ENCODE data around the gene SERPINH1. TPM values are rescaled to one million over a fixed set of nuclear protein-coding genes. Genes with fewer than 3 reads are reported as not detected.

The SERPINH1 gene
- 3.0 TPM for total RNA-seq (2013)
- polyA plus RNA-seq (1 to 10 TPM; 1.6 to 4.6 (median 2.1) TPM), polyA minus RNA-seq (6.2 and 8.1 TPM in 2 replicates), total RNA-seq (0.17 to 5.2 (median 2.0) reads per million in 11 experiments)

- Histone ChIP-seq H2AFZ (ENCODE audit: insufficient read depth, low read depth, low read length, poor library complexity, severe bottlenecking) (peak within 1 kb of the TSS; percentile 93), H3K27me3 (ENCODE audit: control insufficient read depth in 2 of 2, insufficient read depth in 2 of 2, low read length in 2 of 2) (peaks cover 5 to 12% of the 10 kb centered on the region in 2 donors), H3K9ac (ENCODE audit: insufficient read depth, low read length, poor library complexity, severe bottlenecking) (peak within 1 kb of the TSS; percentile 77), H3K79me2 (ENCODE audit: insufficient read depth, low read length) (no peaks in the 10 kb centered on the region), H3K4me1 (ENCODE audit: control insufficient read depth in 1 of 2, insufficient read depth in 2 of 2, low read length in 2 of 2) (peaks cover 11 to 21% of the 10 kb centered on the region in 2 donors), H3K9me3 (replicated peaks in 1 of 2; ENCODE audit: control insufficient read depth in 1 of 2, insufficient read depth in 1 of 2, low read length in 2 of 2) (no peaks in the 10 kb centered on the region), H4K20me1 (ENCODE audit: insufficient read depth, low read length) (no peaks in the 10 kb centered on the region), H3K4me3 (replicated peaks in 1 of 3; ENCODE audit: low read depth in 2 of 3, low read length in 3 of 3) (peak within 1 kb of the TSS; percentile 60 to 88 (median 82)), H3K4me2 (replicated peaks; ENCODE audit: extremely low read depth, low read length, poor library complexity, severe bottlenecking) (peak within 1 kb of the TSS; percentile 94), H3K36me3 (replicated peaks in 1 of 2; ENCODE audit: control insufficient read depth in 1 of 2, insufficient read depth in 2 of 2, low read length in 2 of 2) (no peaks in the 10 kb centered on the region), H3K27ac (ENCODE audit: low read depth in 1 of 2, low read length in 2 of 2) (peak within 1 kb of the TSS in 1 of 2 donors; percentile 62)
- Mint-ChIP-seq H3K27me3 (ENCODE audit: low read depth in 3 of 3) (peaks cover 8 to 24% (median 8%) of the 10 kb centered on the region in 3 donors), H3K4me1 (peaks cover 22% of the 10 kb centered on the region), H3K9me3 (peaks cover 0 to 5% (median 0%) of the 10 kb centered on the region in 7 donors), H3K36me3 (no peaks in the 10 kb centered on the region), H3K27ac (peak within 1 kb of the TSS; percentile 73 to 90 (median 84)), H3K4me3 (peak within 1 kb of the TSS; percentile 100)
- WGBS (ENCODE audit: insufficient coverage), result under 1% methylated on average over 44 of the region's 51 CpGs
- intact Hi-C loops (cut with micrococcal nuclease), result no loop called here
- peak; percentile 40 to 73 (median 69) for DNase-seq
- no peak for TF ChIP-seq CTCF (IDR thresholded peaks at IDR 0.05)
Measured at GRCh38 chr11:75562048-75562835, at the start of gene SERPINH1. SERPINH1 (plus strand) TSS chr11:75562253; CDS start chr11:75566350, 4,097 bp downstream.

GRCh38 chr11:75513250-75513649, 48.8 kb upstream of the SERPINH1 start:
- Mint-ChIP-seq H3K4me3 (no peak overlapping the region), H3K9me3 (peaks cover 0 to 3% (median 3%) of the 10 kb centered on the region in 7 donors), H3K27ac (no peak overlapping the region), H3K27me3 (ENCODE audit: low read depth in 3 of 3) (peaks cover 0 to 2% (median 0%) of the 10 kb centered on the region in 3 donors), H3K4me1 (peaks cover 34% of the 10 kb centered on the region), H3K36me3 (peaks cover 4 to 6% of the 10 kb centered on the region in 2 donors)
- Histone ChIP-seq H3K4me1 (ENCODE audit: control insufficient read depth in 1 of 2, insufficient read depth in 2 of 2, low read length in 2 of 2) (peaks cover 21 to 24% of the 10 kb centered on the region in 2 donors), H3K9me3 (replicated peaks in 1 of 2; ENCODE audit: control insufficient read depth in 1 of 2, insufficient read depth in 1 of 2, low read length in 2 of 2) (peaks cover 0 to 5% of the 10 kb centered on the region in 2 donors), H2AFZ (ENCODE audit: insufficient read depth, low read depth, low read length, poor library complexity, severe bottlenecking) (no peak overlapping the region), H3K27me3 (ENCODE audit: control insufficient read depth in 2 of 2, insufficient read depth in 2 of 2, low read length in 2 of 2) (no peaks in the 10 kb centered on the region), H3K4me2 (replicated peaks; ENCODE audit: extremely low read depth, low read length, poor library complexity, severe bottlenecking) (no peak overlapping the region), H3K4me3 (replicated peaks in 1 of 3; ENCODE audit: low read depth in 2 of 3, low read length in 3 of 3) (no peak overlapping the region), H3K27ac (ENCODE audit: low read depth in 1 of 2, low read length in 2 of 2) (no peak overlapping the region), H3K36me3 (replicated peaks in 1 of 2; ENCODE audit: control insufficient read depth in 1 of 2, insufficient read depth in 2 of 2, low read length in 2 of 2) (no peaks in the 10 kb centered on the region), H4K20me1 (ENCODE audit: insufficient read depth, low read length) (no peaks in the 10 kb centered on the region), H3K79me2 (ENCODE audit: insufficient read depth, low read length) (no peaks in the 10 kb centered on the region), H3K9ac (ENCODE audit: insufficient read depth, low read length, poor library complexity, severe bottlenecking) (no peak overlapping the region)
- intact Hi-C loops (cut with micrococcal nuclease), result no loop called here
- DNase-seq, result no peak
- no peak for TF ChIP-seq CTCF (IDR thresholded peaks at IDR 0.05)
- WGBS (ENCODE audit: insufficient coverage), result 88% methylated on average over 3 of the region's 5 CpGs
